ENCODE measurements around the gene EEF1AKMT1.

EEF1AKMT1 gene

GRCh38 chr13:20773194-20774080, at the start of gene EEF1AKMT1:
Gene EEF1AKMT1 (minus strand): TSS chr13:20773961. CDS start chr13:20757598, 16,363 bp downstream.
- peak within 1 kb of the TSS; percentile 76 for H3K4me3 ChIP-seq (ENCODE audit: low read depth, low read length)
- DNase-seq (ENCODE audit: low read depth) = peak; percentile 96
- TF ChIP-seq CTCF (conservative IDR thresholded peaks at IDR 0.05; ENCODE audit: low read depth, low read length) = no peak

GRCh38 chr13:20823071-20823470, 49.3 kb upstream of the EEF1AKMT1 start:
- H3K4me3 ChIP-seq (ENCODE audit: low read depth, low read length) = no peak overlapping the region
- peak; percentile 4 for DNase-seq (ENCODE audit: low read depth)
- no peak for TF ChIP-seq CTCF (conservative IDR thresholded peaks at IDR 0.05; ENCODE audit: low read depth, low read length)

- no peak for DNase-seq (ENCODE audit: low read depth)
- no peak overlapping the region for H3K4me3 ChIP-seq (ENCODE audit: low read depth, low read length)
Measured at GRCh38 chr13:20822406-20822805, 48.6 kb upstream of the EEF1AKMT1 start.

GRCh38 chr13:20819715-20820114, 46.0 kb upstream of the EEF1AKMT1 start:
- no peak for TF ChIP-seq CTCF (conservative IDR thresholded peaks at IDR 0.05; ENCODE audit: low read depth, low read length)
- H3K4me3 ChIP-seq (ENCODE audit: low read depth, low read length) = no peak overlapping the region
- no peak for DNase-seq (ENCODE audit: low read depth)

More at GRCh38 chr13:20822406-20822805, 48.6 kb upstream of the EEF1AKMT1 start:
- TF ChIP-seq CTCF (conservative IDR thresholded peaks at IDR 0.05; ENCODE audit: low read depth, low read length) = no peak

- H3K4me3 ChIP-seq (ENCODE audit: low read depth, low read length) = no peak overlapping the region
- no peak for TF ChIP-seq CTCF (conservative IDR thresholded peaks at IDR 0.05; ENCODE audit: low read depth, low read length)
- DNase-seq (ENCODE audit: low read depth) = no peak
Measured at GRCh38 chr13:20815464-20815863, 41.7 kb upstream of the EEF1AKMT1 start.

- peak; percentile 97 for DNase-seq (ENCODE audit: low read depth)
- H3K4me3 ChIP-seq (ENCODE audit: low read depth, low read length) = peak overlapping the region; percentile 22
Measured at GRCh38 chr13:20814224-20814910, 40.6 kb upstream of the EEF1AKMT1 start.

More at GRCh38 chr13:20814224-20814910, 40.6 kb upstream of the EEF1AKMT1 start:
- TF ChIP-seq CTCF (conservative IDR thresholded peaks at IDR 0.05; ENCODE audit: low read depth, low read length) = no peak
